ENCODE results near the gene AFTPH.

DNA sequence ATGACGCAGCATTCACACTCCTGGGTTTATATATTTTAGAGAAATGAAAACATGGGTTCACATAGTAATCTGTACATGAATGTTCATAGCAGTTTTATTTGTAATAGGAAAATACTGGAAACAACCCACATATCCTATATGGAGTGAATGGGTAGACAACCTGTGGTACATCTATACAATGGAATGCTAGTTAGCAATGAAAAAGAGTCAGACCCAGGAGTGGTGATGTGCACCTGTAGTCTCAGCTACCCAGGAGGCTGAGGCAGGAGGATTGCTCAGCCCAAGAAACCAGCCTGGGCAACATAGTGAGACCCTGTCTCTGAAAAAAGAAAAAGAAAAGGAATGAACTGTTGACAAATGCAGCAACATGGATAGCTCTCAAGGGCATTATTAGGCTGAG is 25.9 kb downstream of the AFTPH start:
- TF ChIP-seq, protein P1, sequence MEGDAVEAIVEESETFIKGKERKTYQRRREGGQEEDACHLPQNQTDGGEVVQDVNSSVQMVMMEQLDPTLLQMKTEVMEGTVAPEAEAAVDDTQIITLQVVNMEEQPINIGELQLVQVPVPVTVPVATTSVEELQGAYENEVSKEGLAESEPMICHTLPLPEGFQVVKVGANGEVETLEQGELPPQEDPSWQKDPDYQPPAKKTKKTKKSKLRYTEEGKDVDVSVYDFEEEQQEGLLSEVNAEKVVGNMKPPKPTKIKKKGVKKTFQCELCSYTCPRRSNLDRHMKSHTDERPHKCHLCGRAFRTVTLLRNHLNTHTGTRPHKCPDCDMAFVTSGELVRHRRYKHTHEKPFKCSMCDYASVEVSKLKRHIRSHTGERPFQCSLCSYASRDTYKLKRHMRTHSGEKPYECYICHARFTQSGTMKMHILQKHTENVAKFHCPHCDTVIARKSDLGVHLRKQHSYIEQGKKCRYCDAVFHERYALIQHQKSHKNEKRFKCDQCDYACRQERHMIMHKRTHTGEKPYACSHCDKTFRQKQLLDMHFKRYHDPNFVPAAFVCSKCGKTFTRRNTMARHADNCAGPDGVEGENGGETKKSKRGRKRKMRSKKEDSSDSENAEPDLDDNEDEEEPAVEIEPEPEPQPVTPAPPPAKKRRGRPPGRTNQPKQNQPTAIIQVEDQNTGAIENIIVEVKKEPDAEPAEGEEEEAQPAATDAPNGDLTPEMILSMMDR (conservative IDR thresholded peaks at IDR 0.05), result no peak
- TF ChIP-seq ZFX (IDR thresholded peaks at IDR 0.05), result no peak

Measured in C4-2B (cell line).